ENCODE results near the gene WDR33.

Gene WDR33

GRCh38 chr2:127675331-127676261 is 135.4 kb downstream of the WDR33 start, which contains the start of gene LIMS2:
LIMS2 (minus strand) TSS chr2:127675530; CDS start chr2:127675024, 506 bp downstream.
- Histone ChIP-seq H3K27me3 (peaks cover 15% of the 10 kb centered on the region), H3K9me3 (no peaks in the 10 kb centered on the region), H3K4me1 (no peaks in the 10 kb centered on the region), H3K36me3 (no peaks in the 10 kb centered on the region), H3K4me3 (ENCODE audit: low read depth, low read length) (peak within 1 kb of the TSS; percentile 31)
- no peak for DNase-seq
- TF ChIP-seq, protein P1, sequence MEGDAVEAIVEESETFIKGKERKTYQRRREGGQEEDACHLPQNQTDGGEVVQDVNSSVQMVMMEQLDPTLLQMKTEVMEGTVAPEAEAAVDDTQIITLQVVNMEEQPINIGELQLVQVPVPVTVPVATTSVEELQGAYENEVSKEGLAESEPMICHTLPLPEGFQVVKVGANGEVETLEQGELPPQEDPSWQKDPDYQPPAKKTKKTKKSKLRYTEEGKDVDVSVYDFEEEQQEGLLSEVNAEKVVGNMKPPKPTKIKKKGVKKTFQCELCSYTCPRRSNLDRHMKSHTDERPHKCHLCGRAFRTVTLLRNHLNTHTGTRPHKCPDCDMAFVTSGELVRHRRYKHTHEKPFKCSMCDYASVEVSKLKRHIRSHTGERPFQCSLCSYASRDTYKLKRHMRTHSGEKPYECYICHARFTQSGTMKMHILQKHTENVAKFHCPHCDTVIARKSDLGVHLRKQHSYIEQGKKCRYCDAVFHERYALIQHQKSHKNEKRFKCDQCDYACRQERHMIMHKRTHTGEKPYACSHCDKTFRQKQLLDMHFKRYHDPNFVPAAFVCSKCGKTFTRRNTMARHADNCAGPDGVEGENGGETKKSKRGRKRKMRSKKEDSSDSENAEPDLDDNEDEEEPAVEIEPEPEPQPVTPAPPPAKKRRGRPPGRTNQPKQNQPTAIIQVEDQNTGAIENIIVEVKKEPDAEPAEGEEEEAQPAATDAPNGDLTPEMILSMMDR (IDR thresholded peaks at IDR 0.05; ENCODE audit: low read depth, low read length): no peak

DNA sequence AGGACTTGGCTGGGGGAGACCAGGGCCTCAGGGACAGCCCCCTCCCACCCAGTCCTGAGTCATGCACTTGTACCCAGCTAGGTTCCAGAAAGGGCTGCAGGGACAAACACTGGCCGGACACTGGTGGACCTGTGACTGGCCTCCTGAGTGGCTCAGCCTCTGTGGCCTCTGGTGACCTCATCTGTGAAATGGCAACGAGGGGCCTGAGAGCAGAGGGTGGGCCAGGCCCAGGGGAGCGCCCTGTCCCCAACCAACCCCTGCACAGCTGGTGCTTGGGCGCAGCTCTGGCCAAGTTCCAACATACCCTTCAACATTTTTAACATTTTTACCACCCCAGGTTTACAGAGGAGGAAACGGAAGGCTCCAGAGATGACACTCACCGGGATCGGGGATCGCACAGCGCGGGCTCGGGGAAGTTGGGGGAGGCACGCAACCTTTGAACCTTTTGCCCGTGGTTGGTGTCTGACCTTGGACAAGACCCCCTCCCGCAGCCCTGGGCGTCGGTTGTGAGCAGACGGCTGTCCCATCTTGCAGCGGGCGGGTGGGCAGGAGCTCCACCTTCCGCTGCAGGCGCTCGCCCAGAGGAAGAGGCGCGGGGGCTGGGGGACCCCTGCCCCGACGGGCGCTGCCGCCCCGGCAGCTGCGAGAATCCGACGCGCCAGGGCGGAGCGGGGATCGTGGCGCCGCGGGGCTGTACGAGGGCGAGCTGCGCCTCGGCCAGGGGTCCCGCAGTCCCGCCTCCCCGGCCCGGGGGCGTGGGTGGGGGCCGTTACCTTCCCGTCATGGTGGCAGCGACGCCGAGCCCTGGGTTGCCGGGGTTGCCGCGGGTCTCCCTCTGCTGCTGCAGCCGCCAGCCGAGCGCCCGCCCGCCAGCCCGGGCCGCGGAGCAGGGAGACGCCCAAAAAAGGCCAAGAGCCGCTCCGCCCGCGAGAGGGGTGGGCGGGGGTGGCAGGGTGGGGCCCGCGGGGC is 136.4 kb downstream of the WDR33 start:
- H3K9me3 ChIP-seq: no peaks in the 10 kb centered on the region
- H3K4me1 ChIP-seq: no peaks in the 10 kb centered on the region
- no peak overlapping the region for H3K4me3 ChIP-seq (ENCODE audit: low read depth, low read length)
- TF ChIP-seq, protein P1 (IDR thresholded peaks at IDR 0.05; ENCODE audit: low read depth, low read length): no peak
- DNase-seq: no peak
- H3K27me3 ChIP-seq: peaks cover 15% of the 10 kb centered on the region
- H3K36me3 ChIP-seq: no peaks in the 10 kb centered on the region

GRCh38 chr2:127673291-127674069 is 137.5 kb downstream of the WDR33 start:
- H3K4me1 ChIP-seq: no peaks in the 10 kb centered on the region
- no peaks in the 10 kb centered on the region for H3K9me3 ChIP-seq
- H3K27me3 ChIP-seq: peaks cover 15% of the 10 kb centered on the region
- no peaks in the 10 kb centered on the region for H3K36me3 ChIP-seq
- no peak for DNase-seq
- TF ChIP-seq, protein P1 (IDR thresholded peaks at IDR 0.05; ENCODE audit: low read depth, low read length): no peak
- no peak overlapping the region for H3K4me3 ChIP-seq (ENCODE audit: low read depth, low read length)

DNA sequence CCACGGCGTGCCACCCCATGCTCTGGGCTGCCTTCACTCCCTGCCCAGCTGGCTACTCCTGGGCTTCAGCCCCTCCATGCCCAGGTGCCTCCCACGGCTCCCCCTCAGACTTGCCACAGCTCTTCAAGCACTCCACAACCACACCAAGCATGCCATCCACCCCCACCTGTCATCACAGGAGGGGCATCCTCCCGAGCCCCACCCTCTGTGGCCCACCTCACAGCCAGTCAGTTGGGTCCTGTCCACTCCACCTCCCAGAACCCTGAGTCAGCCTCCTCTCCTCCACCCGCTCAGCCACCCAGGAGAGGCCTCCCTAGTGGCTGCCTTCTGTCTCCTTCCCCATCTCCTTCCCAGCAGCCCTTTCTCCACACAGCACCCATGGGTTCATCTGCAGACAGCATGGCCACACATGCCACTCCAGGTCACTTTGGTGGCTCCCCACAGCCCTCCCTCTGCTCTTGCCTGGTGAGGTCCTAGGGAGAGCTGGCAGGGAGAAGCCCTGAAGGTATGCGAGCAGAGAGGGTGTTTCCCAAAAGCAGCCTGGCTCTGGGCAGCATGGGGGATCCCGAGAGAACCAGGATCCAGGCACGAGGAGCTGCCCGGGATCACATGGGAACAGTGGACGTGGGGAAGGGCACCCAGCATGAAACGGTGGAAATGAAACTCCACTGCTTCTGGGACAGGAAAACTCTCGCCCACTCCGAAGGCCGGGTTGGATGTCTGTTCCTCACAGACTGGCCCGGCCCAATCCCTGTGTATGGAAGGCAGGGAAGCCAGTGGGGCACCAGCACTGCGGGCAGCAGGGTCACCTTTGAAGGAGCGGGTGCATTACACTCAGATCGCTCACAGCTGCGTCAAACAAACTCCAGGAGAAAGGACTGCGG is 138.4 kb downstream of the WDR33 start:
- Histone ChIP-seq H3K9me3 (no peaks in the 10 kb centered on the region), H3K4me1 (no peaks in the 10 kb centered on the region), H3K27me3 (peaks cover 15% of the 10 kb centered on the region), H3K36me3 (no peaks in the 10 kb centered on the region), H3K4me3 (ENCODE audit: low read depth, low read length) (no peak overlapping the region)
- TF ChIP-seq, protein P1 (IDR thresholded peaks at IDR 0.05; ENCODE audit: low read depth, low read length): no peak
- no peak for DNase-seq
